Measurements from ENCODE around the gene GNG13.

DNA sequence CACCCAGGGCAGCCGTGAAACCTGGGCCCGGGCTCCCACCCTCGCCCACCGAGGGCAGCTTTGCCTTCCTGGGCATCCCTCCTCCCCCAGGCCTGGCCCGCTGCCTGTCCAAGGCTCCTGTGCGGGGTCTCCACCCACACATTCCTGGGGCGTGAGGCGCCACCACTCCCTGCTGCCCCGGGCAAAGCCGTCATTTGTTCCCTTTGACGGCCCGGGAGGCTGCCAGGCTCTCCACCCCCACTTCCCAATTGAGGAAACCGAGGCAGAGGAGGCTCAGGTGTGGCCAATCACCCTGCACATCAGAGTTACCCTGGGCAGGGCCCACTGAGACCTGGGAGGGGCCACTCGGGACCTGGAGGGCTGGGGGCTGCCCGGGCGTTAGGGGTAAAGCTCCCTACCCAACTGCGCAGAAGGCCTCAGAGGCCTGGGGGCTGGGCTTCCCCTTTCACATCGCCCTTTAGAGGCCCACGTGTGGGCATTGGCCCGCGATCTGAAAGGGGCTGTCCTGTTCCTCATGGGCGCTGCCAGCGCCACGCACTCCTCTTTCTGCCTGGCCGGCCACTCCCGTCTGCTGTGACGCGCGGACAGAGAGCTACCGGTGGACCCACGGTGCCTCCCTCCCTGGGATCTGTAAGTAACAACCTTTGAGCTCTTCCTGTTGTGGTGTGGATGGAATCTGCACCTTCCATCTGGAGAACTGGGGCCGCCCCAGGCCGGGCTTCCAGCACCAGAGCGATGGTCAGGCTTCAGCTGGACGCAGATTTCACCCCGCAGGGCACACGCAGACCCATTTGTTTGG, 39.8 kb downstream of the GNG13 start, which contains the start of gene MSLN:
- TF ChIP-seq CTCF (IDR thresholded peaks at IDR 0.05) (no peak), POLR2AphosphoS5 (IDR thresholded peaks at IDR 0.05) (no peak)

Measured in suprapubic skin (tissue), 3 donors.